Fibroblast of upper back skin (primary cell): ENCODE data around the gene NBPF9.
"Not testable (repeated sequence)": the region's sequence is repeated elsewhere in the genome, so short reads cannot be mapped to it uniquely, and the experiment has no call there.

Experiments
- DNase-seq: peaks from one replicate; pipeline ENCODE4 v3.0.0-alpha.2; 2013

Gene NBPF9, protein sequence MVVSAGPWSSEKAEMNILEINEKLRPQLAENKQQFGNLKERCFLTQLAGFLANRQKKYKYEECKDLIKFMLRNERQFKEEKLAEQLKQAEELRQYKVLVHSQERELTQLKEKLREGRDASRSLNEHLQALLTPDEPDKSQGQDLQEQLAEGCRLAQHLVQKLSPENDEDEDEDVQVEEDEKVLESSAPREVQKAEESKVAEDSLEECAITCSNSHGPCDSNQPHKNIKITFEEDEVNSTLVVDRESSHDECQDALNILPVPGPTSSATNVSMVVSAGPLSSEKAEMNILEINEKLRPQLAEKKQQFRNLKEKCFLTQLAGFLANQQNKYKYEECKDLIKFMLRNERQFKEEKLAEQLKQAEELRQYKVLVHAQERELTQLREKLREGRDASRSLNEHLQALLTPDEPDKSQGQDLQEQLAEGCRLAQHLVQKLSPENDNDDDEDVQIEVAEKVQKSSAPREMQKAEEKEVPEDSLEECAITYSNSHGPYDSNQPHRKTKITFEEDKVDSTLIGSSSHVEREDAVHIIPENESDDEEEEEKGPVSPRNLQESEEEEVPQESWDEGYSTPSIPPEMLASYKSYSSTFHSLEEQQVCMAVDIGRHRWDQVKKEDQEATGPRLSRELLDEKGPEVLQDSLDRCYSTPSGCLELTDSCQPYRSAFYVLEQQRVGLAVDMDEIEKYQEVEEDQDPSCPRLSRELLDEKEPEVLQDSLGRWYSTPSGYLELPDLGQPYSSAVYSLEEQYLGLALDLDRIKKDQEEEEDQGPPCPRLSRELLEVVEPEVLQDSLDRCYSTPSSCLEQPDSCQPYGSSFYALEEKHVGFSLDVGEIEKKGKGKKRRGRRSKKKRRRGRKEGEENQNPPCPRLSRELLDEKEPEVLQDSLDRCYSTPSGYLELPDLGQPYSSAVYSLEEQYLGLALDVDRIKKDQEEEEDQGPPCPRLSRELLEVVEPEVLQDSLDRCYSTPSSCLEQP (N-terminal part only)

DNA sequence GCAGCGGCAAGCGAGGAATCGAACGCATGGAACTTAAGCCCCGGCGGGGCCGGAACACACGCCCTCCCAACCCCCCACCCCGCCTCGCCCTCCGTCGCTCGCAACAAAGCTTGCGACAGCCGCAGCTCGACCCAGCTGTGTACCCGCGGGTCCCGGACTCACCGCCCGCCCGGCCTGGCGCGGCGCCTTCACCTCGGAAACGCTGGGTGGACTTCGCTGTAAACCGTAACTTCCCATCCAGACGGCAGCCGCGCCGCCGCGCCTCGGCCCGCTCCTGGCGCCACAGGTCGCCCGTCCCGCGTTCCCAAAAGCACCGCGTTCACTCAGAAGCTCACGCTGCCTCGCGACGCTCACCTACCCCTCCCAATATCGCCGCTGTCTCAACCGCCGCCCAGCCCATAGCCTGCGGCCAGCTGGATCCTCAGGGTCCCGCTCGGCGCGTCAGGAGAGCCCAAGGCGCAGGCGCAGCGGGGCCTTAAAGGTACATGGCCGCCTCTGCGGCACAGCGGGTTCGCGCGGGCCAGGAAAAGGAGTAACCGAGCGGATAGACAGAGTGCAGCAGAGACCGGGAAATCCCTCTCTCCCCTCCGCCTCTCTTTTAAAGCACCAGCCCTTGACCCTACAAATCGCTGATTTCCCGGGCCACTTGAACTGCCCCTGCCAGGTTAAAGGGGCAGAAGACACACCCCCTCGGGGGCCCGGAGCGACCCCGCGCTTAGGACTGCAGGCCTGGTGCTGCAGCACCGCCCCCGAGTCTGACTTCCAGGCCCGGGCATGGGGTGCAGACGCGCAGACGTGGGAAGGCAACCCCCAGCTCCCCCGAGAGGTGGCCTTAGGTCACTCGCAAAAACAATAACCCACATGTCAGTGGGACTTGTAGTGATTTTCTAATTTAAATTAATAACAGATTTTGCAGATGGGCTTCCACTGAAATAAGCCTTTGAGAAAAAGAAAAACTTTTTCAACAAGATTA, at the start of gene NBPF9:
TSS of gene NBPF9 (minus strand) at position 443 of the 973 bp plus-strand sequence. CDS start 21,412 bp downstream, outside the sequence.
- peak; percentile 29 for DNase-seq

DNA sequence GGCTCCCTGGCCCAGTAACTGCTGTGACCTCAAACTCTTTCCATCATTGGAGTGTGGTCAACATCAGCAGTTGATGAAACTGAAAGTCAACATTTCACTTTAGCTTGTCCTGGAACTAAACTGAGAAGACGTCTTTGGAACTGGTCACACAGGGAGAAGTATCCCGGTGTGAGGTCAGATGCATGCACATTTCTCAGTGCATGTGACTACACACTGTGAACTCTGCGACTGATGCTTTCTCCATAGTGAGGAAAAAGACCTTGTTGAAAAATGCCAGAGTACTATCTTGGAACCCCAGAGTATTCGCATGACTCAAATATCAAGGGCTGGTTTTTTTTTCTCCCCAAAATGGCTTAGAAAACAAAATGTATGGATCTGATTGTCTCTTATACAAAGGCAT, 46.6 kb upstream of the NBPF9 start:
- DNase-seq = peak; percentile 2

DNA sequence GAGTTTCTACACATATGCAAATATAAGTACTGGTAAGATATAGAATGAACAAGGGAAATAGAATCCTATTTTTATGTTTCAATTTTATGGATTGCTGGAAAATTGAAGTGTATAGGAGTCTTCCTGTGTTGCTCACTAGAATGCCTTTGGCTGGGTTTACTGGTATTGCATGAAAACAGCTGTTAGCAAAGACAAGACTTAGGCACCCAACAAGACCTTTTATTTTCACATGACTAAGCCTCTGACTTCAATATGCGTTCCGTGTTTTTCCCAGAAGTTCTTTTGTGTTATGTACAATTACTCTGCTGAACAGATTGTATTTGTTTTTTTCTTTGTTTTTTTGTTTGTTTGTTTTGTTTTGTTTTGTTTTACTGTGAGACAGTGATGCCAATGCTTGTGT, 34.2 kb upstream of the NBPF9 start:
- not testable (repeated sequence) for DNase-seq

- not testable (repeated sequence) for DNase-seq
Measured at GRCh38 chr1:149130938-149131337, 27.6 kb upstream of the NBPF9 start.

GRCh38 chr1:149129245-149129644, 25.9 kb upstream of the NBPF9 start:
- DNase-seq = not testable (repeated sequence)

GRCh38 chr1:149126555-149127145, 23.3 kb upstream of the NBPF9 start:
- DNase-seq = not testable (repeated sequence)

DNA sequence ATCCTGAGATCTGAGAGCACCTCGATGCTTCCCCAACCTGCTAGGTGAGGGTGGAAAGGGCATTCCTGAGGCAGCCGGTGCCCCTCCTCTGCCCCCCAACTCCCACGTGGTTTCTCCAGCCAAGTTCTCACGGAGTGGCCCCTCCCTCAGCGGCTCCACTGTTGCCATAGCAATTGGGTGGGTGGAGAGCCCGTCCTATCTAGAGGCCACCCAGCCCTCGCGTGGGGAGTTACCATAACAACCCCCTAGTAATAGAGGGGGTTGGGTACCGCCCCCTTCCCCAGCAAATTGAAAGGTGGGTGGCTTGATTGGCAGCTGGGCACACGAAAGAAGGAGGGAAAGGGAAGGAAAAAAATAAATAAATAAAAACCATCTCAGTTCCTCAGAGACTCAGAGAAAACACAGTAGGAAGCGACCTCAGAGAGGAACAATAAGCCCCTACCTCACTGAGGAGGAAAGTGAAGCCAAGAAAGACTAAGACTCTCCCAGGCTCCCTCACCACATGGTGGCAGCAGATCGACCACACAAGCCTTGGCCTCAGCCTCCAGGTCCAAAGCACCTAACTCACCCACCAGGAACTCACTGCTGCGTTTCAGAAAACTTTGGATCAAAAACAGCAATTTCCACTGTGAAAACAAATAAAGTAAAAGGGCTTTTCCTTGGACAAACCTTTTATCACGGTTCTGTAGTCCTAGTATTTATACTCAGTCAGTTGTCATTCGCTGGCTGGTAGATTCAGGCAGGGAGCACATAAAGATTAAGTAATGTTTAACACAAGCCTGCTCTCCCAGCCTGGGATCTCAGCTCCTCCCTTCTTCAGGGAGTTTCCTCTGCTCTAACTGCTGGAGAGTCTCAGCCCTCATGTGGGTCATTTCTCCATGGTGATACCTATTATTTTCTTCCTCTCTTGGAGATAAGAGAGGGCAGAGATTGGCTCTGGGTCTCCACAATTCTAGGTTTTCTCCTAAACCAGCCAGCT, 20.9 kb upstream of the NBPF9 start:
- DNase-seq = peak; percentile 0

GRCh38 chr1:149112828-149113227, 9.5 kb upstream of the NBPF9 start:
- not testable (repeated sequence) for DNase-seq

GRCh38 chr1:149110343-149110742, 7.0 kb upstream of the NBPF9 start:
- DNase-seq = not testable (repeated sequence)

DNA sequence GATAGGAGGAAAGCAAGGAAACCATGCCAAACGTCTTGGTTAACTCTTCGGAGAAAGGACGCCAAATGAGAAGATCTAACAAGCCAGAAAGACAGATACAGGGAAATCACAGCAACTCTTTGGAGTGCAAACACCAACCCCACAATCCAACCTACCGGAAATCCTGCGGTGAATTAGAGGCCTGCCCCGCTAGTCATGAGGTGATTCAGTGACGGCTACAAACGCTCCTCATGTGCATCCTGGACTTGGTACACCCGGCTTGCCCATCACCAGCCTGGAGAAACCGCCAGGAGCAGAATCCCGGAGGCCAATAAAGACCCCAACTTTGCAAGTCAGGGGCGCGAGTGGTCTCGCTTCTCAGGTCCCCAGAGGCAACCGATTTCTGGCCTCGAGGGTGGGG, 777 bp downstream of the NBPF9 start:
- DNase-seq = not testable (repeated sequence)

DNA sequence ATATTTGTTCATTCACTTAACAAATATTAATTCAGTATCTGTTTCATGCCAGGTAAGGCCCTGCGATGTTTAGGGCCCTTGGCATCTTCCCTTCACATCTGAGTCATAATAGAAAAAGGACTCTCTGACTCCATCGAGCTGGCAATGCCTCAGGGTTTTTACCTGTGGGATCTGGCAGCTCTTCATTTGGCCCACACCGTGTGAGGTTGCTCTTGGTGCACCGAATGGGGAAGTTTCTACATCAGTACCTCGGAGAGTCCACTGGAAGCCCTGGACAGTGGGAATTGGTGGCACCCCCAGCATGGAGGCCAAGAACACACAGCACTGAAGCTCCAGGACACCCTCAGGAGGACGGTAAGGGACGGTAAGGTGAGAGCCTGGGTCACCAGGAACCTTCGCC, 5.1 kb downstream of the NBPF9 start:
- DNase-seq = not testable (repeated sequence)

DNA sequence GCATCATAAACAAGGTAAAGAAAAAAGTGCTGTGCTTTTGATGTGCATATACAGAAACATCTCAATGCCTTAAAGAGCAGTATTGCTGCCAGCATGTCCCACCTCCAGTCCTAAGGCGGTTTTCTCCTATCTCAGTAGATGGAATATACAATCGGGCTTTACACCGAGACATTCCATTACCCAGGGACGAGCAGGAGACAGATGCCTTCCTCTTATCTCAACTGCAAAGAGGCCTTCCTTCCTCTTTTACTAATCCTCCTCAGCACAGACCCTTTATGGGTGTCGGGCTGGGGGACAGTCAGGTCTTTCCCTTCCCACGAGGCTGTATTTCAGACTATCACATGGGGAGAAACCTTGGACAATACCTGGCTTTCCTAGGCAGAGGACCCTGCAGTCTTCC, 10.2 kb downstream of the NBPF9 start:
- not testable (repeated sequence) for DNase-seq

DNA sequence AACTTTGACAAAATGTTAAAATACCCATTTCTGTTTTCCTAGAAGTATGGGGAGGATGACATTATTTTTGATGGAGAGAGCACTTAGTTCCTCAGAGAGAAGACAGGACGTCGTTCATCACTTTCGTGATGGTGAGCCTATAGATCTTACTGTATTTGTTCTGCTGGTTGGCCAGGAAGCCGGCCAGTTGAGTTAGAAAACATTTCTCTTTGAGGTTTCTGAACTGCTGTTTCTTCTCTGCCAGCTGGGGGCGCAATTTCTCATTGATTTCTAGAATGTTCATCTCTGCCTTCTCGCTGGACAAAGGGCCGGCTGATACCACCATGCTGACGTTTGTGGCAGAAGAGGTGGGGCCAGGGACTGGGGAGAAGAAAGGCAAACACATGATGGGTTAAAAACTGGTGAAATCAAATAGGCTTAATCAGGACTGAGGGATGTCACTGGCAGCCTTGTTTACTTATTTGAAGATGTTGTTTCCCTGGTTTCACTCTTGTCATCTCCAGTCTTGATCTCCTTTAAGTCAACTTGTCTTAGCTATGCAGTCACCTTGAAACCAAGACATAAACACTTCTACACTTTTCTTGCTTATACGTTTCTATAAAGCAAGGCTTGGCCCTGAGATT, 27.7 kb downstream of the NBPF9 start:
- not testable (repeated sequence) for DNase-seq

DNA sequence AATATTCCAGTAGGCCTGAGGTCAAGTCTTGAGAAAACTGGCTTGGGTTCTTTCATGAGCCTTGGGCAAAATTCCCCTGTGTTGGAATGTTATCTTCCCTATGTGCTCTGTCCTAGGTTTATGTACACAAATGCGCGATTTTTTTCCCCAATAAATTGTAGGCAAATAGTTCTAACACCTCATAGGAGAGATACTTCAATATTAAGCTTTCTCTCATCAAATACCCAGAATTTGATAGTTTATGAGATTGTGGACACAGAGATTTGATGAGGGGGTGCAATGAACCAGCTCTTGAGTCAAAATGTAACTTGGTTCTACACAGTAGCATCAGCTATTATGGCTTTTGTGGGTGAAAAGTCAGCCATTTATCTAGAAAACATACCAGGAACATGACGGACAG, 38.7 kb downstream of the NBPF9 start:
- DNase-seq = not testable (repeated sequence)

DNA sequence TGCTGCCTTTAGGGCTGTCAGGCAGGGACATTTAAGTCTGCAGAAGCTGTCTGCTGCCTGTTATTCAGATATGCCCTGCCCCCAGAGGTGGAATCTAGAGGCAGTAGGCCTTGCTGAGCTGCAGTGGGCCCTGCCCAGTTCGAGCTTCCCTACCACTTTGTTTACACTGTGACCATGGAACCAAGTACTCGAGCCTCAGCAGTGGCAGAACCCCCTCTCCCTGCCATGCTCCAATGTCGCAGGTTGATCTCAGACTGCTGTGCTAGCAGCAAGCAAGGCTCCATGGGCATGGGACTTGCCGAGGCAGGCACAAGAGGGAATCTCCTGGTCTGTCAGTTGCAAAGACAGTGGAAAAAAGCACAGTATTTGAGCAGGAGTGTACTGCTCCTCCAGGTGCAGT, 60.3 kb downstream of the NBPF9 start:
- DNase-seq = not testable (repeated sequence)

DNA sequence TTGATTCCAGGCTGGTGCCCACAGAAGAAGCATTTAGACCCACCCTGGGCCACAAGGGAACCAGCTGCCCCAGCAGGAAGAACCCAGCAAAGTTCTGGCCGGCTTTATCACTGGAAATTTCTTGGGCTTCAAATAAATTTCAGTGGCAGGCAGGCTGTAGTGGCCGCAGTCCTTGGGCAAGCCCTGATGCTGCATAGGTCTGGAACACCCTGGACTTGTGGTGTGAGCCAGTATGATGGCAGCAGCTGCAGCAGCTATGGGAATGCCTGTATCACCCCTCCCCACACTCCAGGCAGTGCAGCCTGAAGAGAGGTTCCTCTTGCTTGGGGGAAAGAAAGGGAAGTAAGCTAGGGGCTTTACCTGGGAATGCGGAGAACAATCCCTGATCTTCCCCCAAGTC, 69.4 kb downstream of the NBPF9 start:
- DNase-seq = not testable (repeated sequence)

DNA sequence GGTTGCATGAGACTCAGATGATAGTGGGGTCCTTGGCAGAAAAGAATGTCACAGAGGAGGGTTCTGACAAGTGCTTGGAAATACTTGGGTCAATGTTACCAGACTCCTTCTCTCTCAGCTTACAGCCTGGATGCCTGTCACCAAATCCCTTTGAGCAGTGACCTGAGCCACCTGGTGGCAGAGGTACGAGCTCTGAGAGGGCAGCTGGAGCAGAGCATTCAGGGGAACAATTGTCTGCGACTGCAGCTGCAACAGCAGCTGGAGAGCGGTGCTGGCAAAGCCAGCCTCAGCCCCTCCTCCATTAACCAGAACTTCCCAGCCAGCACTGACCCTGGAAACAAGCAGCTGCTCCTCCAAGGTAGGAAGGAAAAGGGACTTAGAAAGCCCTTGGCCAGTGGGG, 79.0 kb downstream of the NBPF9 start:
- DNase-seq = not testable (repeated sequence)

GRCh38 chr1:149018577-149018976, 84.8 kb downstream of the NBPF9 start:
- not testable (repeated sequence) for DNase-seq

DNA sequence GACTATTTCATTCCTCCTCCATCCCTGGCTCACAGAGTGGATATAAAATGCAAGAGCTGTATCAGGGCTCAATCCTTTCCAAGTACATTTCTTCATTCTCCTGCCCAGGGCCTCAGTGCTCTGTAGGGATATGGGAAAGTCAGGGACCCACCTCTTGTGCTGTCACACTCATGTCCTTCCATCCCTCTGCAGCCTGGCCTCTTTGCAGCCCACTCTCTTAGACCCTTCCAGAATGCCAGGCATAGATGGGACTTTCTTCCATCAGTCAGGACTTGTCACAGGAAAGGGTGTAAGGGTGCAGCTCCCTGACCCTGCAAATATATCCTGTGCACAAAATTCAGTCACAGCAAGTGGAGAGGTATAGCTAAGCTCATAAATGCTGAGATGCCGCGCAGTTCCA, 86.7 kb downstream of the NBPF9 start:
- DNase-seq = not testable (repeated sequence)

DNA sequence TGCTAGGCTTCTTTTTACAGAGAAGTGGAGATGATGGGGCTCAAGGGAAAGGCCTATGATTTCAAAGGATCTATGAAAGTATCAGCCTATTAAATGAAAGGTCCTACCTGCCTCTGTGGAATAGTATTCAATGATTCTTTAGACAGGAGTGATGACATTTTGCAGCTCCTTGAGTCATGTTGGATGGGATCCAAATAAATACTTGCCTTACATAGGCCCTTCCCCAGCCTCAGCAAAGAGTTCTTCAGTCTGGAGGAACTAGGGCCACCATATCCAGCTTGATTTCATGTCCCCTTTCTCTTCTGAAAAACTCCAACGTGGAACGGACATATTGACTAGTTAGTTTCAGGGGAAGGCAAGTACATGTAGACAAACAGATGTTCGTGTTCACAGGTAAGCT, 87.8 kb downstream of the NBPF9 start:
- not testable (repeated sequence) for DNase-seq
